GM18909 (cell line): ENCODE measurements around the gene FAM222A.

Source experiments
- ATAC-seq: cut with Tn5 transposase; IDR thresholded peaks from one replicate; pipeline ENCODE4 v1.9.1; 2021; ENCODE audit warnings: mild to moderate bottlenecking; ENCODE audit not compliant: unreplicated experiment, poor library complexity

Gene FAM222A

GRCh38 chr12:109770104-109770860 is 56.7 kb downstream of the FAM222A start:
- ATAC-seq = no peak

- ATAC-seq = no peak
These were observed 57.4 kb downstream of the FAM222A start for GRCh38 chr12:109770861-109771670.

- ATAC-seq = no peak
These were observed 58.4 kb downstream of the FAM222A start for GRCh38 chr12:109771746-109772621.

- ATAC-seq = no peak
These were observed 59.1 kb downstream of the FAM222A start for GRCh38 chr12:109772622-109773321.

GRCh38 chr12:109773384-109774011 is 59.9 kb downstream of the FAM222A start:
- ATAC-seq = no peak

GRCh38 chr12:109775172-109775881 is 61.7 kb downstream of the FAM222A start:
- no peak for ATAC-seq

- no peak for ATAC-seq
These were observed 63.0 kb downstream of the FAM222A start for GRCh38 chr12:109776624-109777023.

GRCh38 chr12:109777544-109777943 is 63.9 kb downstream of the FAM222A start:
- no peak for ATAC-seq

GRCh38 chr12:109778684-109779083 is 65.1 kb downstream of the FAM222A start:
- no peak for ATAC-seq

- ATAC-seq = no peak
These were observed 65.8 kb downstream of the FAM222A start for GRCh38 chr12:109779382-109779781.

GRCh38 chr12:109781668-109782325 is 68.2 kb downstream of the FAM222A start:
- no peak for ATAC-seq

- ATAC-seq = no peak
These were observed 68.7 kb downstream of the FAM222A start for GRCh38 chr12:109782326-109782703.

GRCh38 chr12:109783135-109783964 is 69.7 kb downstream of the FAM222A start:
- ATAC-seq = no peak

- no peak for ATAC-seq
These were observed 70.3 kb downstream of the FAM222A start for GRCh38 chr12:109783965-109784244.

- no peak for ATAC-seq
These were observed 72.2 kb downstream of the FAM222A start for GRCh38 chr12:109785854-109786253.

- no peak for ATAC-seq
These were observed 73.2 kb downstream of the FAM222A start for GRCh38 chr12:109786799-109787198.

- no peak for ATAC-seq
These were observed 76.0 kb downstream of the FAM222A start for GRCh38 chr12:109789526-109790048.

GRCh38 chr12:109792992-109793391 is 79.4 kb downstream of the FAM222A start:
- no peak for ATAC-seq
